Measurements from ENCODE around the gene C7orf57.

The C7orf57 gene

DNA sequence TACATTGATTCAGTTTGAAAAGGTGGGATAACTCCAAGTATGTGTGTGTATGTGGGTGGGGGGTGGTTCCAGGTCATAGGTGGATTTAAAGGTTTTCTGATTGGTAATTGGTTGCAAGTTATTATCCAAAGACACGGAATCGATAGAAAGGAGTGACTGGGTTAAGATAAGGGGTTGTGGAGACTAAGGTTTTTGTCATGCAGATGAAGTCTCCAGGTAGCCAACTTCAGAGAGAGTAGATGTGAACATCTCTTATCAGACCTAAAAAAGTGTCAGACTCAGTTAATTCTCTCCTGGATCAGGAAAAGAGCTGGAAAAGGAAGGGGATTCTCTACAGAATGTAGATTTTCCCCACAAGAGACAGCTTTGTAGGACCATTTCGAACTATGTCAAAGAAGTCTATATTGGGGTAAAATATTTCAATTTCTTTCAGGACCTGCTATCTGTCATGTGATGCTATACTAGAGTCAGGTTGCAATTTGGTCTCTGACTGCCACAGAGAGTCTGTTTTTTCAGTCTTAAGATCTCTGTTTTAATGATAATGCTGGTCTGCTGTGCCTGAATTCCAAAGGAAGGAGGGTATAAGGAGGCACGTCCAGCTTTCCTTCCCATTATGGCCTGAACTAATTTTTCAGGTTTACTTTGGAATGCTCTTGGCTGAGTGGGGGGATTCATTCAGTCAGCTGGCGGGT lies 3.6 kb downstream of the C7orf57 start:
- Histone ChIP-seq H3K9ac (ENCODE audit: low read length) (no peak overlapping the region), H3K4me3 (ENCODE audit: low read length) (no peak overlapping the region), H3K36me3 (ENCODE audit: control insufficient read depth, insufficient read depth, low read length, severe bottlenecking) (no peaks in the 10 kb centered on the region), H3K27me3 (replicated peaks; ENCODE audit: control insufficient read depth, insufficient read depth, low read length) (peaks cover 21% of the 10 kb centered on the region), H3K9me3 (ENCODE audit: control insufficient read depth, low read length) (no peaks in the 10 kb centered on the region), H3K4me1 (ENCODE audit: control insufficient read depth, insufficient read depth, low read length) (peaks cover 8% of the 10 kb centered on the region)
- no peak for DNase-seq (ENCODE audit: low read depth)

DNA sequence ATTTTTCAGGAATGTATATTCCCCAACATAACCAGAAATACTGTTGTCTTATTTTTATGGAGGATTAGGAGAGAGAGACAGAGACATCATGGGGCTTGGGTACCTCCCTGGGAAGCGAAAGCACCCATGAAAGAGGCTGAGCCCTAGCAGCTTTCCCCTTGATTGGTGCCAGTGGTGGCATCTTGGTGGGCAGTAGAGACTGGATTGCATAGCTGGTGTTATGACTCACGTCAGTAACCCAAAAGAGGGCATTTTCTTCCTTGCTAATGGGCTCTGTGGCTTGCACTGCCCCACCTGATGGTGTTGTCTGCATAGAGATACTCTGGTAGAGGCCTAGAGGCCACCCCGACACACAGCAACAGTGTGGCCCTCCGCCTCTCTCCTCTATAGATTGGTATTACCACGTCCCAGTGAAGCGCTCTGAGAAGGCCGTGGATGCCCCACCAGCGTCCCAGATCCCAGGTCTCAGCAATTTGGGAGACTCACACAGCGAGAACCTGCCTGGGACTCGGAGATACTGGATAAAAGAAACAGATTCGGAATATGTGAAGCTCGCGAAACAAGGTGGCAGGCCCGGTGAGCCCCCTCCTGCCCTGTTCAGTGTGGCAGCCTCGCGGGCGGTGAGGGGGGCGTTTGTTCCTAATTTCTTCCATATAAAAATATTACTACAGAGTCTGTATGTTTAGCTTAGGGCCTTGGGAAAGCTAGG lies 5.8 kb downstream of the C7orf57 start:
- Histone ChIP-seq H3K4me1 (ENCODE audit: control insufficient read depth, insufficient read depth, low read length) (peaks cover 1% of the 10 kb centered on the region), H3K27me3 (replicated peaks; ENCODE audit: control insufficient read depth, insufficient read depth, low read length) (peaks cover 8% of the 10 kb centered on the region), H3K36me3 (ENCODE audit: control insufficient read depth, insufficient read depth, low read length, severe bottlenecking) (no peaks in the 10 kb centered on the region), H3K9me3 (ENCODE audit: control insufficient read depth, low read length) (no peaks in the 10 kb centered on the region), H3K9ac (ENCODE audit: low read length) (no peak overlapping the region), H3K4me3 (ENCODE audit: low read length) (no peak overlapping the region)
- no peak for DNase-seq (ENCODE audit: low read depth)

DNA sequence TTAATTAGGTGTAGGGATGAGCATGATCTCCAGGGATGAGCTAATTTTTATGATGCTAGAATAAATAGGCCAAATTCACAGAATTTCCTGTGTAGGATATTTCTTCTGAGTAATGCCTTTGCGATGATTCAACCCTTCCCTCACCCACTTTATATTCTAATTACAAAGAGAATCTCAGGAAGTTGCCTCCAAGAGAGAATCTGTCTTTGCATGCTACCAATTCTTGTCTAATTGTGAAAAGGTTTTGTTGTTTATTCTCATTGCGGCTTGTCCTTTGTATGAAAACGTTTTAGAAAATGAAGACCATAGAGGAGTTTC lies 6.3 kb downstream of the C7orf57 start:
- no peak overlapping the region for H3K9ac ChIP-seq (ENCODE audit: low read length)
- H3K36me3 ChIP-seq (ENCODE audit: control insufficient read depth, insufficient read depth, low read length, severe bottlenecking) = no peaks in the 10 kb centered on the region
- no peaks in the 10 kb centered on the region for H3K4me1 ChIP-seq (ENCODE audit: control insufficient read depth, insufficient read depth, low read length)
- peaks cover 5% of the 10 kb centered on the region for H3K27me3 ChIP-seq (replicated peaks; ENCODE audit: control insufficient read depth, insufficient read depth, low read length)
- no peaks in the 10 kb centered on the region for H3K9me3 ChIP-seq (ENCODE audit: control insufficient read depth, low read length)
- peak; percentile 65 for DNase-seq (ENCODE audit: low read depth)
- no peak overlapping the region for H3K4me3 ChIP-seq (ENCODE audit: low read length)

- H3K9me3 ChIP-seq (ENCODE audit: control insufficient read depth, low read length) = no peaks in the 10 kb centered on the region
- H3K27me3 ChIP-seq (replicated peaks; ENCODE audit: control insufficient read depth, insufficient read depth, low read length) = peaks cover 6% of the 10 kb centered on the region
- no peak overlapping the region for H3K9ac ChIP-seq (ENCODE audit: low read length)
Measured at GRCh38 chr7:48042216-48042615, 6.9 kb downstream of the C7orf57 start.

GRCh38 chr7:48042636-48043035 lies 7.3 kb downstream of the C7orf57 start:
- DNase-seq (ENCODE audit: low read depth) = no peak
- no peak overlapping the region for H3K9ac ChIP-seq (ENCODE audit: low read length)
- no peaks in the 10 kb centered on the region for H3K36me3 ChIP-seq (ENCODE audit: control insufficient read depth, insufficient read depth, low read length, severe bottlenecking)
- H3K4me3 ChIP-seq (ENCODE audit: low read length) = no peak overlapping the region
- no peaks in the 10 kb centered on the region for H3K4me1 ChIP-seq (ENCODE audit: control insufficient read depth, insufficient read depth, low read length)
- H3K9me3 ChIP-seq (ENCODE audit: control insufficient read depth, low read length) = no peaks in the 10 kb centered on the region
- H3K27me3 ChIP-seq (replicated peaks; ENCODE audit: control insufficient read depth, insufficient read depth, low read length) = peaks cover 6% of the 10 kb centered on the region

More at GRCh38 chr7:48042216-48042615, 6.9 kb downstream of the C7orf57 start:
- H3K4me3 ChIP-seq (ENCODE audit: low read length) = no peak overlapping the region
- H3K4me1 ChIP-seq (ENCODE audit: control insufficient read depth, insufficient read depth, low read length) = no peaks in the 10 kb centered on the region
- DNase-seq (ENCODE audit: low read depth) = peak; percentile 44
- no peaks in the 10 kb centered on the region for H3K36me3 ChIP-seq (ENCODE audit: control insufficient read depth, insufficient read depth, low read length, severe bottlenecking)

DNA sequence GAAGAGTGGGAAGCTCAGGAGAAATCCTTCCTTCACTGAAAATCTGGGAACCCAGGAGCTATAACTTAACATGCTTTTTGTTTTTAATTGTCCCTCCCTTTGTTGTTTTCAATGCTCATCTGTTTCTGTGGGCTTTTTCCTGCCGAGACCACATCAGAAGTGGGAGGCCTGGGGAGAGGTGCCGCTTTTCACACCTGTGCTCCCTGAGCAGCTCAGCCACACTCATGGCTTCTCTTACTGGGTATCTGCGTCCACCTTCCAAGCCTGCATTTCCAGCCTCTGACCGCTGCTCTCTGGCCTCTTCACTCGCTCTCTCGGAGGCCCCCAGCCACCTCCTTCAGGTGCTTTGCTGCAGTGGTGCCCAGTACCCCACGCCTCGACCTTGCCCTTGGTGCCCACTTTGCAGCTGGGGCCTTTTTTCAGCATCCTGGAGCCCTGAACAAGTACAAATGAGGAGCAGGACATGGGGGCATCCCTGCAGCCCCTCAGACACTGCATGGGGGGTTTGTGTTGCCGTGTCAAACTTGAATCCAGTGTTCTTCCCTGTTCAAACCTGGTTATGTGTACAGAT lies 9.9 kb downstream of the C7orf57 start:
- Histone ChIP-seq H3K4me3 (ENCODE audit: low read length) (no peak overlapping the region), H3K9ac (ENCODE audit: low read length) (no peak overlapping the region)
- DNase-seq (ENCODE audit: low read depth) = no peak

DNA sequence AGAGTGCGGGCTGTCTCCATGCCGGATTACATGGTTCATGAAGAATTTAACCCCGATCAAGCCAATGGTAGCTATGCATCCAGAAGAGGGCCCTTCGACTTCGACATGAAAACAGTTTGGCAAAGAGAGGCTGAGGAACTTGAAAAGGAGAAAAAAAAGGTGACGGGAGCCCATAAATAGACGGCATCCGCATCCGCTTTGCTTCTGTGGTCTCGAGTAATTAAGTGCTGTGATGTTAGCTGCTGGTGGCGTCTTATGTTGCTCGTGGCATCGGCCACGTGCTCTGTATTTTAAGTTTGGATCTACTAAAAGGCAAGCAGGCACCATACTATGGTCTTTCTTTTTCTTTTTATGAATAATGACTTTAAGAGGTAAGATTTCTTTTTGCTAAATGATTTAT lies 11.1 kb downstream of the C7orf57 start:
- no peak overlapping the region for H3K4me3 ChIP-seq (ENCODE audit: low read length)
- H3K27me3 ChIP-seq (replicated peaks; ENCODE audit: control insufficient read depth, insufficient read depth, low read length) = peaks cover 6% of the 10 kb centered on the region
- no peaks in the 10 kb centered on the region for H3K9me3 ChIP-seq (ENCODE audit: control insufficient read depth, low read length)
- no peak overlapping the region for H3K9ac ChIP-seq (ENCODE audit: low read length)
- H3K4me1 ChIP-seq (ENCODE audit: control insufficient read depth, insufficient read depth, low read length) = no peaks in the 10 kb centered on the region
- H3K36me3 ChIP-seq (ENCODE audit: control insufficient read depth, insufficient read depth, low read length, severe bottlenecking) = no peaks in the 10 kb centered on the region
- no peak for DNase-seq (ENCODE audit: low read depth)

More for the DNA sequence above, 9.9 kb downstream of the C7orf57 start:
- Histone ChIP-seq H3K4me1 (ENCODE audit: control insufficient read depth, insufficient read depth, low read length) (no peaks in the 10 kb centered on the region), H3K36me3 (ENCODE audit: control insufficient read depth, insufficient read depth, low read length, severe bottlenecking) (no peaks in the 10 kb centered on the region), H3K9me3 (ENCODE audit: control insufficient read depth, low read length) (no peaks in the 10 kb centered on the region), H3K27me3 (replicated peaks; ENCODE audit: control insufficient read depth, insufficient read depth, low read length) (peaks cover 6% of the 10 kb centered on the region)

DNA sequence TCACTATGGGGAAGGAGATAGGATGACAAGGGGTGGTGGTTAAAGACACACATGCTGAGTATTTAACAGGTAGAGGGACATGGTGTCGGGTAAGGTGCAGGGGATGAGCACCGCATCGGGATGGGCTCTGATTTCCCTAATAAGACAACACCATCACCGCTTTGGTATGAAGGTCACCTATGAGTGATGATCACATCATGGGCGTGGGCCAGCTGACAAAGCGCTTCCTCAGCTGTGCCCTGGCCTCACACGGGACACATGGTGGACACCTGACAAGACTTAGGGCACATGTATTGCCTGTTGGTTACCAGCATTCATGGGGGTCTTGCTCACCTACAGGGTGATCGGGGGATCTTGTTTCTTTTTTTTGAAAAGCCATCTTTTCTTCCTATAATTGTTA lies 12.8 kb downstream of the C7orf57 start:
- H3K9me3 ChIP-seq (ENCODE audit: control insufficient read depth, low read length) = no peaks in the 10 kb centered on the region
- no peak overlapping the region for H3K4me3 ChIP-seq (ENCODE audit: low read length)
- H3K4me1 ChIP-seq (ENCODE audit: control insufficient read depth, insufficient read depth, low read length) = no peaks in the 10 kb centered on the region
- no peak for DNase-seq (ENCODE audit: low read depth)
- peaks cover 6% of the 10 kb centered on the region for H3K27me3 ChIP-seq (replicated peaks; ENCODE audit: control insufficient read depth, insufficient read depth, low read length)
- H3K9ac ChIP-seq (ENCODE audit: low read length) = no peak overlapping the region
- no peaks in the 10 kb centered on the region for H3K36me3 ChIP-seq (ENCODE audit: control insufficient read depth, insufficient read depth, low read length, severe bottlenecking)

DNA sequence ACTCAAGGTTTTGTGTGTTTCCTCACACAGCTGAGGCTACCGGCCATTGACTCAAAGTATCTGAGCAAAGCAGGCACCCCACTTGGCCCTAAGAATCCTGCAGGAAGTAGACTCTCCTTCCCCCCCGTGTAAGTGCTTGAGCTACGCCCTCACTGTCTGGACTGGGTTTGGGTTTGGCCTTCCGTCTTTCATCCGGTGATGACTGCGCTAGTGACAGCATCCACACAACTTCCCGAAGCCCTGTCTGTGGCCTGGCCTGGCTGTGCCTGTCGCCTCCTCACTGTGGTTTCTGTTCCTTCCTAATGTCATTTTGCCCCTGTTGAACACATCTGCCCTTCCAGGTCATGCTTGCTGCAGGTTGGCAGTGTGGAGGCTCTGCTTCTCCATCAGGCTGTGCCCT lies 14.5 kb downstream of the C7orf57 start:
- no peaks in the 10 kb centered on the region for H3K4me1 ChIP-seq (ENCODE audit: control insufficient read depth, insufficient read depth, low read length)
- no peak overlapping the region for H3K9ac ChIP-seq (ENCODE audit: low read length)
- H3K36me3 ChIP-seq (ENCODE audit: control insufficient read depth, insufficient read depth, low read length, severe bottlenecking) = no peaks in the 10 kb centered on the region
- no peak for DNase-seq (ENCODE audit: low read depth)
- H3K27me3 ChIP-seq (replicated peaks; ENCODE audit: control insufficient read depth, insufficient read depth, low read length) = peaks cover 6% of the 10 kb centered on the region
- no peaks in the 10 kb centered on the region for H3K9me3 ChIP-seq (ENCODE audit: control insufficient read depth, low read length)
- H3K4me3 ChIP-seq (ENCODE audit: low read length) = no peak overlapping the region

DNA sequence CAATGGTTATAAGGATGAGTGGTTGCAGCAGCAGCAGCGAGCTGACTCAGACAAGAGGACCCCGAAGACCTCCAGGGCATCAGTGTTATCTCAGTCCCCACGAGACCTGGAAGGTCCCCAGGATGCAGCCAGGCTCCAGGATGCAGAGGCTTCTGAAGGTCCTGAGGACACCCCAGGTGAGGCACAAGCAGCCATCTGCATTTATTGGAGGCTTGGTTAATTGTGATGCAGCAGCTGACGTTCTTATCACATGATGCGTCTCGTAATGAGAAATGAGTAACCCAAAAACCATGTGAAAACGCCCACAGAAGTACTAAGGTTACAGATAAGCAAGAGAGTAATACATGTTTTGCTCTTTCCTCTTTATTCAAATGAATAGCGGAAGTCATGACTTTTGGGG lies 17.4 kb downstream of the C7orf57 start:
- Histone ChIP-seq H3K9ac (ENCODE audit: low read length) (no peak overlapping the region), H3K4me3 (ENCODE audit: low read length) (no peak overlapping the region), H3K36me3 (ENCODE audit: control insufficient read depth, insufficient read depth, low read length, severe bottlenecking) (no peaks in the 10 kb centered on the region), H3K4me1 (ENCODE audit: control insufficient read depth, insufficient read depth, low read length) (no peaks in the 10 kb centered on the region), H3K9me3 (ENCODE audit: control insufficient read depth, low read length) (peaks cover 12% of the 10 kb centered on the region), H3K27me3 (replicated peaks; ENCODE audit: control insufficient read depth, insufficient read depth, low read length) (no peaks in the 10 kb centered on the region)
- DNase-seq (ENCODE audit: low read depth) = no peak

- no peaks in the 10 kb centered on the region for H3K36me3 ChIP-seq (ENCODE audit: control insufficient read depth, insufficient read depth, low read length, severe bottlenecking)
- DNase-seq (ENCODE audit: low read depth) = no peak
- H3K9ac ChIP-seq (ENCODE audit: low read length) = no peak overlapping the region
- H3K9me3 ChIP-seq (ENCODE audit: control insufficient read depth, low read length) = peaks cover 14% of the 10 kb centered on the region
- no peaks in the 10 kb centered on the region for H3K4me1 ChIP-seq (ENCODE audit: control insufficient read depth, insufficient read depth, low read length)
- H3K4me3 ChIP-seq (ENCODE audit: low read length) = no peak overlapping the region
- H3K27me3 ChIP-seq (replicated peaks; ENCODE audit: control insufficient read depth, insufficient read depth, low read length) = no peaks in the 10 kb centered on the region
Measured at GRCh38 chr7:48053736-48054135, 18.4 kb downstream of the C7orf57 start.
